Dermis blood vessel endothelial cell (primary cell): Measurements from ENCODE around the gene DNAJC21. TPM values are rescaled to one million over a fixed set of nuclear protein-coding genes. Genes with fewer than 3 reads are reported as not detected.

ENCODE experiments used
- DNase-seq: peaks from one replicate; pipeline ENCODE4 v3.0.0; 2010
- total RNA-seq: library from RNA; depleted of rRNA; stranded (reverse); fragments of >200 nt; gene quantifications from 2 replicates; pipeline ENCODE4 v1.2.3, GENCODE V29; 2014

The DNAJC21 gene
- total RNA-seq, 1 donor from 2014 or later: 48.0 TPM

DNA sequence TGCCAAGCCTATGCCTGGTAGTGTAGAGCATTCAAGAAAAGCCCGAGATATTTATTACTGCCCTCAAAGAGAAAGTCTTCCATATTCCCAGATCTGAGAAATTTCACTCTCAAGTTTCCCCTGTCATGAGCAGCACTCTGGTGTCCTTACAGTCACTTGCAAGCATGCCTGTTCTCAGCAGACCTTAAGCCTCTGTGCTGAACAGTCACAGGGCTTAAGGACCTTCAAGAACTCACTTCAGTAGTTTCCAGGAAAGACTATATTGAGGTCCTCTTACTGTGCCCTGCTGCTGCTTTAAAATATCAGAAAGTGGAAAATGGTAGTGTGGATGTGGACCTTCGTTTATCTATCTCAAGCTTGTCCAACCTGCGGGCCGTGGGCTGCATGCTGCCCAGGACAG lies 53.5 kb downstream of the DNAJC21 start:
- no peak for DNase-seq

DNA sequence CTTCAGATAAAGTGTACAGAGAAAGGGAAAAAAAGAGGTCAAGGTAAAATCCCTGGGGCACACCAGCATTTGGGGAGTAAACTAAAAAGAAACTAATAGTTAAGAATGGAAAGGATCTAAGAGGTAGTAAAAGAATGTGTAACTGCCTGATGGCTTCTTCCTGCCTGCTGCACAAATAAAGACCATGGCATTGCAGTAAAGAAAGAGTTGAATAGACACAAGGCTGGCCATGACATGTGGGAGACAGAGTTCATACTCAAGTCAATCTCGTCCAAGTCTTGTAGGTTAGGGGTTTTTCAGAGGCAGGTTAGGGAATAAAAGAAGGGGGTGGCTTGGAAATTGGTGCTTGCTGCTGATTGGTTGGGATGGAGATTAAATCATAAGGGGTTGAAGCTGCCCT lies 57.6 kb downstream of the DNAJC21 start:
- no peak for DNase-seq

DNA sequence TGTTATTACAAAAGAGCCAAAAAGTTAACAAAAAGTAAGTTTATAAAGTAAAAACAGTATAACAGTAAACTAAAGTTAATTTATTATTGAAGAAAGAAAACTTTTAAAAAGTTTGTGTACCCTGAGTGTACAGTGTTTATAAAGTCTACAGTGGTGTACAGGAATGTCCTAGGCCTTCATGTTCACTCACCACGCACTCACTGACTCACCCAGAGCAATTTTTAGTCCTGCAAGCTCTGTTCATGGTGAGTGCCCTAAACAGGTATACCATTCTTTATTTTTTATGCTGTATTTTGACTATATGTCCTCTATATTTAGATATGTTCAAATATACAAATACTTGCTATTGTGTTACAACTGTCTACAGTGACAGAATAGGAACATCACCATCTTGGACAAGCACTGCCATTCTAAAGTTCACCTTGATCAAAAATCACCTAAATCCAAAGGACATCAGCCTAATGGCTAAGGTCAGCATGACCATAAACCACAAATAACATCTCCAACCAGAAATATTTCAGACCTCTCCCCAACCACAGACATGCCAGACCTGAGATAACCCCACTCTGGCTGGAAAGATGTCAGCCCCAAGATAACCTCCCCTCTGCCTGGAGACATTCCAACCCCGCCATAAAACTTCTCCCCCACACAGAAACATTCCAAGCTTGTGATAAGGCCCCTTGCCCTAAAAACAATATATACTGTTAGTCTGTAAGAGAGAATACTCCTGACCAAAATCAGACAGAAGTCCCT lies 62.3 kb downstream of the DNAJC21 start:
- no peak for DNase-seq

DNA sequence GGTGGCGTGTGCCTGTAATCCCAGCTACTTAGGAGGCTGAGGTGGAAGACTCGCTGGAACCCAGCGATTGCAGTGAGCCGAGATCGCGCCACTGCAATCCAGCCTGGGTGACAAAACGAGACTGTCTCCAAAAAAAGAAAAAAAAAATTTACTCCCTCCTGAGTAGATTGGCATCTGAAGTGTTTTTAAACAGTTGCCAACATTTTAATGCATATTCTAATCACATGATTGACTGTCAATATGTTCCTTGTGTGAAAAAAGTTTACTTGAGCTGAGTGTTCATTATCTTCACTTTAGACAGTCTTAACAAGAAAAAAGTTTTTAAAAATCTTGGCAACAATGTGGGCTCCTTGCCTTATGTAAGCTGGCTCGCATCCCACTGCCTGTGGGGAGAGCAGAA lies 64.6 kb downstream of the DNAJC21 start:
- DNase-seq: no peak

DNA sequence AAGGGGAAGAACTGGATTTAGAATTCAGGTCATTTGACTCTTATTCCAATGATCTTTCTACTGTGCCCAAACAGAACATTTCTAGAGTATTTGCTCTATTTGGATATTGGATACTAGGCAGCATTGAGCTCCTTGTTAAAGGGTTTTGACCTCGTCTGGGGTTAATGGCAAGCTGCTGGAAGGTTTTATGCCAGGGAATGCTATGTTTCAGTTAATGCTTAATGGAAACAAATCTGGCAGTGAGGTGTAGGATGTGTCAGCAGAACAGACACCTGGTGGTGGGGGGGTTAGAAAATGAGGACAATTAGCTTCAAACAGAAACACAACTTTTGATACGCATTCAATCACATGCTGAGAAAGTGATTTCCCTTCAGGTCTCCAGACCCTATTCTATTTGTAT lies 66.9 kb downstream of the DNAJC21 start:
- no peak for DNase-seq

DNA sequence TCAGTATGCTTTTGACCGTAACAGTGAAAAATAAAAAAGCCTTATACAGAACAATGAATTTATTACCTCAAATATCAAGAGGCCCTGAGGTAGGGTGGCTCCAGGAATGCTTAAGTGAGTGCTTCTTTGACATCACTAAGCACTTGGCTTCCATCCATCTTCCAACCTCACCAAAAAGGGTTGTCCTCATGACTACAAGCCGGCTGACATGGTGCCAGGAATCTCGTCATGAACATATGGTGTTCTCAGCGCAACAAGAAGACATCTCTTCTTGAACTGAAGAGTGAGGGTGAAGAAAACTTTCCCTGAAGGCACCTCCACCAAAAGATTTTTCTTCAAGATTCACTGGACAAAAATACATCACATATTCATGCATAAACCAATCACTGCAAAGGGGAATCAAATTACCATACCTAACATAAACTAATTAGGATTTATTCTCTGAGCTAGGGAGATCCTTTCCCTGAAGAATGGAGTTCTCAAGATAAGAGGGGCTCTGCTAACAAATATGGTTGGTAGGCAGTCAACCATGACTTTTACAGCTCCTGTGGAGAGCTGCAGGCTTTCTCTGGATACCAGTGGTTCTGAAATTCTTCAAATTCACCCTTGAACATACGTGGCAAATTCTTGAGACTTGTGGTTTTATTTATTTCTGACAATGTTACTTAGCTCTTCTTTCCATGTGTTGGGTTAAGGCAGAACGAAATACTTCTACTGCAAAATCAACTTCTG lies 68.9 kb downstream of the DNAJC21 start:
- DNase-seq: no peak

DNA sequence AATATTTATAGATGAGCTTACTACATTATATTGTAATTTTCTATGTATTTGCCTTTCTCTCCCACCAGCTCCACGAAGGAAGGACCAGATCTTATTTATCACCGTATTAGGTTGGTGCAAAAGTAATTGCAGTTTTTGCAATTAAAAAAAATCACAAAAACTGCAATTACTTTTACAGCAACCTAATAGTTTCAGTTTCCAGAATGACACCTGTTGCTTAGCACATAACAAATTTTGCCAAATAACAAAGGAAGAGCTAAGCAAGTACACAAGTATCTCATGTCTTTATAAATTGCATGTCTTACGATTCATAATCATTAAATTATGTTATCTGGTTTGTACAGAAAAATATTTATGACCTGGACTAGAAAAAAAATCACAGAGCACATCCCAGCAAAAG lies 72.5 kb downstream of the DNAJC21 start:
- DNase-seq: no peak

DNA sequence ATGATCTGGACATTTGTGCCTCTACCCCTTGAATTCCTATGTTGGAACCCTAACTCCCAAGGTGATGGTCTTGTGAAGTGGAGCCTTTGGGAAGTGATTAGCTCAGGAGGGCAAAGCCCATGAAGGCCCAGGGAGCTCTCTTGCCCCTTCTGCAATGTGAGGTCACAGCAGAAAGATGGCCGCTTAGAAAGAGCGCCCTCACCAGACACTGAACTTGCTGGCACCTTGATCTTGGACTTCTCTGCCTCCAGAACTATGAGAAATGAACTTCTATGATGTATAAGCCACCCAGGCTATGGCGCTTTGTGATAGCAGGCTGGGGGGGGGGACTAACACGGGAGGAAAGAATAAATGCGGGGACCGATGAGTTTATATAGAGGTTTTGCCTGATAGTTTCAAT lies 73.1 kb downstream of the DNAJC21 start:
- DNase-seq: no peak

DNA sequence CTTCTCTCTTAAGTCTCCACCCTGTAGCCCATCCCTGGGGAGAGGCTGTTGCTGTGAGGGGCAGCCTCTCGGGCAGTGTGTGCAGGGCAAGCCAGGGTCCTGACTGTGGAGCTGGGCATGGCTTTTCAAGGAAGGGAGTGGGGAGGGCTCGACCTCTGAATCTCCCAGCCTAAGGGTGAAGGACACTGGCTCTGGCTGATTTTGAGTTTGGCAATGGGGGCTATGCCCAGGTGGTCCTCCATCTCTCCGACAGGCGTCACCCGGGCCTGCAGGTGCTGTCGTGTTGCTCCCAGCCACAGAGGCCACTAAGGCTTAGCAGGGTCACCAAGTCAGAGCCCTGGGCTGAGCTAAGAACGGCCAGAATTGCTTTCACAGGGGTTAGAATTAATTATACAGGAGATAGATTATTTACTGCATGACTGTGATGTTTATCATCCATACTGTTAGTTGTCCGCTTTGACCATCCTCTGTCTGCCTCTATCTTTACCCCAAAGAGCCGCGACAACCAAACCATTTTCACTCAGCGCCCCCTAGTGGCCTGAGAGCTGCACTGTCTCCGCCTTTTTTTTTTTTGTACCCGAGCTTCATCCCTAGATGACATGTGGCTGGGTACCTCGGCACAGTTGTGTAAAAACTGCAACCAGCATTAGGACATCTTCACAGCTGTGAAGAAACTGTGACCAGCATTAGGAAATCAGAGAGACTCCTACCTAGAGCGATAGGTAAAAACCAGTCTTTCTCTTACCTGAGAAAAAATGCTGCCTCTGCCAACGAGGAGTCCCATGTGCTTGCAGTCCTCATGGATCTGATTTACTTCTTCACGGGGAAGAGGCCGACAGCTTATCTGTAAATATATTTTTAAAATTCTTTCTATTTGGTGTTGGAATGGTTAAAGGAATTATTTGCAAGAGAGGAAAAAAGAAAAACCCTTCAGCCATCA lies 73.9 kb downstream of the DNAJC21 start:
- DNase-seq: peak; percentile 68

DNA sequence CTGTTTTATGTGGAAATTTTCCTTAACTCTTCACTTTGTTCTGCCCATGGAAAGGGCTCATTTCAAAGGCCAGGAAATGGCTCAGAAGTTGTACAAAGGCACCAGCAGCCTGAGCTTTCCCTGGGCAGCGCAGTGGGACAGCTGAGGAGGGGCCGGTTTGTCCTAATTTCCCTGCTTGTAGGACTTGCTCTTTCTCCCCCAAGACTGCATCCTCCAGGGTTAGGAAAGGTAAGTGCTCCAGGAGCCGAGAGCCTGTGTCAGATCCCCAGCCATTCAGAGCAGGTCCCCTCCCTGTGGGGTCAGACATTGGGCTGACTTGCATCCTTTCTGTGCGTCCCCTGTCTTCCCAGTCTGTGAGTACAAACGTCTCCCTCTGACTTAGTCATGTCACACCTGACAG lies 74.8 kb downstream of the DNAJC21 start:
- DNase-seq: no peak

DNA sequence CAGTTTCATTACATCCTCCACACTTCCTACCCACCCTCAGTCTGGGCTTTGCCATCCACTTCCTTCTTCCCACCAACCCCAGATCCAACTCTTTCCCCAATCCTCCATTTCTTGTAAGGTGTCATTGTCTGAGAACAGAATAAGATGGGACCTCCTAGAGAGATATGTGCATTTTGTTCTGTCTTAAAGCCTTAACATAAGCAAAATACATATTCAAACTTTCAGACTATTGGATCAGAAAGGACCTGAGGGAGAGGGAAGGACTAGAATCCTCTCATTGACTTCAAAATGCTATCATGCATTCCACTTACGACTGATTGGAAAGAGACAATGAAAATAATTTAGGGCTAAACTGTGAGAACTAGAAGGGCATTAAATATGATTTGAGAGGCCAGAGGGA lies 75.4 kb downstream of the DNAJC21 start:
- DNase-seq: no peak

Other genes starting within 250 kb of the DNAJC21 start
- under 0.01 TPM in 1 of 2 replicates, not detected in the other for gene TTC23L, start 90.4 kb upstream of the DNAJC21 start, total RNA-seq
- gene RAD1, start 14.1 kb upstream of the DNAJC21 start, total RNA-seq: 13.8 and 18.5 TPM in 2 replicates
- 27.7 and 28.6 TPM in 2 replicates for gene BRIX1, start 13.8 kb upstream of the DNAJC21 start, total RNA-seq
- gene AGXT2, start 118.4 kb downstream of the DNAJC21 start, total RNA-seq: 0.05 TPM in 1 of 2 replicates, not detected in the other